ENCODE data around the gene FH.
A peak's percentile ranks its signal among the peaks of the same experiment; 100 is the strongest.

FH gene

GRCh38 chr1:241520080-241520465 is 518 bp upstream of the FH start:
- DNase-seq = no peak

DNA sequence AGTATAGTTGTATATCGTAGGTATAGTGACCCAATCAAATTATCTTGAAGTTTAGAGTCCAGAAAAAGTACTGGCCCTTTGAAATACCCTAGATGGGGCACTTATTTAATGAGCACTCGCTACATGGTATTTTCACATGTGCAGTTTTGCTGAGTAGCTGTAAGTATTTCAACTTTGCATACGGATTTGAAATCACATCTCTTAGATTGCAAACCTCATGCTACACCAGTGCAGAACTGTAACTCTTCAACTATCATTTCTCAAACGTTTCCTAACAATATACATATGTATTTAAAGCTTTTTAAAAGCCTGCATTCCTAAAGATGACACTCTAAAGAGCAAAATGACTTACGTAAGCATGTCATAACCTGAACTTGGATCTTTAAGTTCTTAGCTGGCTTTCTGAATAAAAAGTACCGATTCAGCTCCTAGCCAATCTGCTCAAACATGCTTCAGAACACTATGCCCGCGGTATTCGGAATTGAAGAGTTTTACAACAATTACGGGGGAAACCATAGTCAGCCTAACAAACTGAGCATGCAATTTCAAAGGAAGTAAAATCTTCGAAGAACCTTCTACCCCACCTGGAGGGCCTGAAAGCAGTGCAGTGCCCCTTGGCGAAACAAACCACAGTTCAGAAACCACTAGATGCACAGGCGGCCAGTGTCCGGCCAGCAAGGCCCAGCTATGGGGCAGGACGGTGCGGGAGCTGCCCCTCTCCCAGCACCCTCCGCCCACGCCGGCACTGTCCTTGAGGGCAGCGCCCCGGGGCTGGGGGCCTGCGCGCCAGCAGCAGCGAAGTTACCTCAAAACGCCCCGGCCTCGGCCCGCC is 863 bp downstream of the FH start:
- DNase-seq = peak; percentile 29

GRCh38 chr1:241513378-241513777 is 6.2 kb downstream of the FH start:
- no peak for DNase-seq

DNA sequence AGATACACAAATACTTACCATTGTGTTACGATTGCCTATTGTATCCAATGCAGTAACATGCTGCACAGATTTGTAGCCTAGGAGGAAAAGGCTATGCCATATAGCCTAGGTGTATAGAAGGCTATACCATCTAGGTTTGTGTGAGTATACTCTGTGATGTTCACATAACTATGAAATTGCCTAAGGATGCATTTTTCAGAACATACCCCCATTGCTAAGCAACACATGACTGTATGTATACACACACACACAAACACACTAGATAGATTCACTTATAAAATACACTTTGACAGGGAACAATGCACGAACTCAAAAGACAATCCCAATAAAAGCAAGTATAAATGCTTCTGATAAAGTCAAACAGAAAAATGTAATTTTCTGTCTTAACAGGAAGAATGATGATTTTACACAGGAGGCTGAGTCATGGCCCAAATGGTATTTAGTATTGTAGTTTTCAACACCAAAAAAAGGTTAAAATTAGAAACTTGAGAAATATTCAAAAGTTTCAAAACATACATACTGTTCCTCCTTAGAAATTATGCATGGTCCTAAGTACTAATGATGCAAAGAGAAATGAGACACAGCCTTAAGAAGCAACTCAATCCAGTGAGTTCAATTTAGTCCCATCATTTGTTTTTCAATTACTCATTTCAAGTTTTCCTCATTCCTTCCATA is 12.2 kb downstream of the FH start:
- no peak for DNase-seq

DNA sequence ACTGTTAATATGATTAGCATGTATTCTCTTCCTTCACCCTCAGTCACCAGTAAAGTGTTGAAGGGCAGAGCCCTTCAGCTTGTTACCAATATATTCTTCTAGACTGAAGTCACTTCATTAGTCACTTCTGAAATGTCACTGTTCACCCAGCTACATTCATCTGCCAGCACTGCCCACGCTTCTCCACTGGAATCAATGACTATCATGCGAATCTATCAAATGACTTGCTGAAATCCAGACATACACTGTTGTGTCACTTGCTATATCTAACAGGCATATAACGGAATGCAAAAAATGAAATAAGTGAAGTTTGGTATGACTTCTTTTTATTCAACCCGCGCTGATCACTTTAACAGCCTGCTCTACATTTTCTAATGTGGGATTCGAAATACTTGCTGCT is 16.1 kb downstream of the FH start:
- DNase-seq = no peak

DNA sequence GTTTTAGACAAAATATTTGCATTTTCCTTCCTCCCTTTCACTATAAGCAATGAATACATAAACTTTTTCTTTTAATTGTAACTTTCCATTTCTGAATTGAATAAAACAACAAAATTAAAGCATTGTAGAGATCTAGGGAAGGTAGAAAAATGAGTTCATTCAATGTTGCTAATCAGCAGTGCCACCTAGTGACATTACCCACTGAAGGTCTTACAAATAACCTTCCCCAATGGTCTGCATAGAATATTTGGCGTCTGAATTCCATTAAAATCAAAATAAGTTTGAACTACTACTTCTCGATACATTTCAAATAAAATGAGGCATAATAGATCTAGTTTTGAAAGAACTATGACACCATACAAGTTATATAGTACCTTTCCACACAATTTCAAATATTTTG is 19.6 kb downstream of the FH start:
- no peak for DNase-seq

- DNase-seq = no peak
Measured at GRCh38 chr1:241495741-241496140, 23.8 kb downstream of the FH start.

DNA sequence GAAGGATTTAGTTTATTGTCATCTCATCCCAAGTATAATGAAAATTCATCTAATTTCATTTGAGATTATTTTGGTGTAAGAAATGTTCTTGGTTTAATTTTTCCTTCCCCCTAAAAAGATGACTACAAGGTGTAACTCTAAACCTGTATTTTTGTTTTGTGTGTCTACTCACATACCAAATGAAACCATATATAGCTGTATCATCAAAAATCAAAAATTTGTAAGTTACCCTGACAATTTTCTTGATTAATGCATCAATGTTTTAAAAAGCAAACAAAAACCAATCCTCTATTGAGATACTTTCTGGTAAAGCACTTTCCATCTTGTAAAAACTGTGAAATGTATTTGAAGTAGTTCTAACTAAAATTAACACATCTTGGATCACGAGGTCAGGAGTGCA is 30.8 kb downstream of the FH start:
- DNase-seq = no peak

DNA sequence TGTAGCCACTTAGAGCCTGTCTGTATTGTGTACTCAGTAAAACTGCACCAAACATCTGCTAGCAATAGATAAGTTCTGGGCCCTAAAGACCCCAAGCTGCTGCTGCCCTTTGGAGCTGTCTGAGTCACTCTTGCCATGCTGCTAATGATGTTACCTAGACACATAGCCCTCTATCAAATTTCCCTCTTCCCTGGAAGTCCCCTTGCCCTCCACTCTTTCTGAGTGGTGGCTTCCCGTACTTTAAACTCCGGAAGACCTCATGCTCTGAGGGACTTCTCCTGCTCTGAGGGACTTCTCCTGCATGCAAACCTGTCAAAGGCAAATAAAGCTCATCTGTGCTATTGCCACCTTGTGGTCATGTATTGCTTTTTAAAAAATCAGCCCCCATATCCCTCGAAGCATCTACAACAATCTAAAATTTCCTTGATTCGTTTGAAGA is 34.0 kb downstream of the FH start:
- DNase-seq = no peak

GRCh38 chr1:241485145-241485544 is 34.4 kb downstream of the FH start:
- DNase-seq = no peak

GRCh38 chr1:241482761-241483250 is 36.7 kb downstream of the FH start:
- DNase-seq = no peak

GRCh38 chr1:241479294-241479693 is 40.3 kb downstream of the FH start:
- DNase-seq = no peak

DNA sequence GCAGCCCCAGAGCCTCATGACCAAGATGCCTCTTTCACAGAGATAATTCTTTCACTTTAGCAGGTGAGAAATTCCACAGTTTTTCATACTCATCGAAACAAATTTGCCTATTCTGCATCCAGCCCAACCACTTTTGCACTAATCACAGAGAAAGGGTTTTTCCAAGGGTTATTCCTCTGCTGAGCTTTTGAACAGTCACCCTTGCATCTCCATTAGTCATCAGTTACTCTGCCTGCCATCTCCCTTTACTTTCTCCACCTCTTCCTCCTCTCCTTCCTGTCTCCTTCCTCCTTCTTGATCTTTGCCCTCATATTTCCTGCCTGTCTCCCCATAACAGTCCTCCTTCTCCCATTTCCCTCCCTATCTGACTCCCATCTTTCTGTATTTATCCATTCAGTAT is 43.9 kb downstream of the FH start:
- no peak for DNase-seq

GRCh38 chr1:241473026-241473425 is 46.5 kb downstream of the FH start:
- DNase-seq = no peak

- no peak for DNase-seq
Measured at GRCh38 chr1:241470908-241471590, 48.5 kb downstream of the FH start.

GRCh38 chr1:241470361-241470760 is 49.2 kb downstream of the FH start:
- DNase-seq = no peak

DNA sequence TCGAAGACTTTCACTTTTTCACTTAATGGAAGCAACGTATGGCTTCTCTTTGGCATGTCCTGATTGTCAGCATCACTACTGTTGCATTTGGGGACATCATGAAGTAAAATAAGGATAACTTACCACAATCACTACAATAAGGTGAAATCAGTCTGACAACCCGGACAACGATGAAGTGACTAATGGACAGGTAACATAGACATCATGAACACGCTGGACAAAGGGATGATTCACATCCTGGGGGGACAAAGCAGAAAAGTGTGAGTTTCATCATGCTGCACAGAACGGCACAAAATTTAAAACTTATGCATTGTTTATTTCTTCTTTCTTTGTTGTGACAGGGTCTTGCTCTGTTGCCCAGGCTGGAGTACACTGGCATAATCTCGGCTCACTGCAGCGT is 53.9 kb downstream of the FH start:
- DNase-seq = no peak

- DNase-seq = no peak
Measured at GRCh38 chr1:241464985-241465384, 54.6 kb downstream of the FH start.

- no peak for DNase-seq
Measured at GRCh38 chr1:241462391-241462790, 57.2 kb downstream of the FH start.

DNA sequence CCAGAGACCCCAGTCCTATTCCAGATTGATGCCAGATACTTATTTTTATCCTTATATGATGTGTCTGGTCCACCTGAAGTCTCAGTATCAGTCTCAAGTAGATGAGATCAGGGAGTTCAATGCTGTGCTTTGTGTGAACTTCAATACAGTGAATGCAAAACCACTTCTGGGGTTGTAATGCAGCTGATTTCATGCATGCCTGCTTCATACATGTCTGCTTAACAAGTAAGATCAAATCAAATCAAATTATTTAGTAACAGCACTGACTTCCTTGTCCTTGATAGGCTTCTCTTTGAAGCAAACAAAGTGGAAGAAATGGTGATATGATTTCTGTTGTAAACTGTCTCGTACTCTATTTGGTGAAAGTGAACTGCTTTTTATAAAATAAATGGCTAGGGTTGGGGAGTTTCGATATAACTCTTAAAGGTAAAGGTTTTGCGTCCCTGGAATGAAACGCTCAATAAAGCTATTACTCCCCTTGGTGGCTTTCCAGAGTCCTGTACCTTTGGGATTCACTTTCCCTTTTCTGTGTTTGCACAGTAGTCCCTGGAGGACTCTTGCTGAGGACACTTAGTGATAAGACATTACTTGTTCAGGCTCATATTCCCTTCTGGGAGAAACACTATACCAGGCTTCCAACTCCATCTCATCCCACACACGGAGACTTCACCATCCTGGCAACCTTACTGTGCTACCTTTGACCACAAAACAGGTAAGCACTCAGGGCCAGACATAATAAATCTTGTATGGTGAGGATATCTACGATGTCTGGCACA is 59.3 kb downstream of the FH start:
- DNase-seq = no peak

- DNase-seq = no peak
Measured at GRCh38 chr1:241459186-241459802, 60.3 kb downstream of the FH start.

GRCh38 chr1:241457421-241457820 is 62.1 kb downstream of the FH start:
- DNase-seq = no peak

GRCh38 chr1:241456743-241457142 is 62.8 kb downstream of the FH start:
- no peak for DNase-seq
